Gastroesophageal sphincter (tissue), 3 donors: ENCODE measurements around the gene MTCL1.

Experiments used
- CTCF ChIP-seq, 4 experiments: fragments of 200-600 bp in 2 of 4; fragments of 450-650 bp in 2 of 4; sonication (generic) in 1 of 4; IDR thresholded peaks; one replicate each; pipeline ENCODE4 v1.5.1; 2017 to 2019; ENCODE audit warnings: antibody characterized with exemption in 4 of 4, mild to moderate bottlenecking in 2 of 4, moderate library complexity in 2 of 4
- EP300 ChIP-seq: sonication (generic); formaldehyde crosslinking; IDR thresholded peaks from one replicate; pipeline ENCODE4 v1.6.1; 2017; ENCODE audit warnings: antibody characterized with exemption, mild to moderate bottlenecking
- POLR2A ChIP-seq, 2 donors: fragments of 450-650 bp; IDR thresholded peaks; one replicate each; pipeline ENCODE4 v1.6.1; 2017; ENCODE audit warnings: antibody characterized with exemption in 2 of 2, mild to moderate bottlenecking in 2 of 2, moderate library complexity in 1 of 2
- POLR2AphosphoS5 ChIP-seq: sonication (generic); formaldehyde crosslinking; IDR thresholded peaks from one replicate; pipeline ENCODE4 v1.6.1; 2017; ENCODE audit warnings: antibody characterized with exemption

- TF ChIP-seq CTCF (IDR thresholded peaks at IDR 0.05) (no peak), POLR2A (IDR thresholded peaks at IDR 0.05) (no peak), EP300 (no peak), POLR2AphosphoS5 (no peak)
Observed at GRCh38 chr18:8809514-8809913, 104.2 kb downstream of the MTCL1 start.
